ENCODE measurements around the gene PI16. TPM values are rescaled to one million over a fixed set of nuclear protein-coding genes. Genes with fewer than 3 reads are reported as not detected.

Gene PI16
- total and polyA plus RNA-seq, 2 experiments from 2014 or later: 0.50 TPM; not detected in 1

DNA sequence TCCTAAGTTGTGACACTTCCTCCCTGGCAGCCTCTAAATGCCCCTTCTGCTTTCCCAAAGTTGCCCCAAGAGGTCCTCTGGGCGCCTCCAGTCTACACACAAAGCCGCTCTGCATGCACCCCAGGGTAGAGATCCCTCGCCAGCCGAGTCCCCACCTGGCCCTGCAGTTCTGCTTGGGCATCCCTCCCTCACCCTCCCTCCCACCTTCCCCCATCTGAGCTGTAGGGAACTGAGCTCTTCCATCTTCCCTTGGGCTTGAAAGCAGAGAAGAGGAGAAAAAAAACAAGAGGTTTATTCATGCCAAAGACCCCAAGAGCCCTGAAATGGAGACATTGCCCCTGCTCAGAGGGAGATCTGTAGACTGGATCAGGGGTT lies 45.2 kb downstream of the PI16 start (continued):
- no peak for TF ChIP-seq JUNB (IDR thresholded peaks at IDR 0.05; ENCODE audit: unreplicated experiment)
- TF ChIP-seq, protein P1, sequence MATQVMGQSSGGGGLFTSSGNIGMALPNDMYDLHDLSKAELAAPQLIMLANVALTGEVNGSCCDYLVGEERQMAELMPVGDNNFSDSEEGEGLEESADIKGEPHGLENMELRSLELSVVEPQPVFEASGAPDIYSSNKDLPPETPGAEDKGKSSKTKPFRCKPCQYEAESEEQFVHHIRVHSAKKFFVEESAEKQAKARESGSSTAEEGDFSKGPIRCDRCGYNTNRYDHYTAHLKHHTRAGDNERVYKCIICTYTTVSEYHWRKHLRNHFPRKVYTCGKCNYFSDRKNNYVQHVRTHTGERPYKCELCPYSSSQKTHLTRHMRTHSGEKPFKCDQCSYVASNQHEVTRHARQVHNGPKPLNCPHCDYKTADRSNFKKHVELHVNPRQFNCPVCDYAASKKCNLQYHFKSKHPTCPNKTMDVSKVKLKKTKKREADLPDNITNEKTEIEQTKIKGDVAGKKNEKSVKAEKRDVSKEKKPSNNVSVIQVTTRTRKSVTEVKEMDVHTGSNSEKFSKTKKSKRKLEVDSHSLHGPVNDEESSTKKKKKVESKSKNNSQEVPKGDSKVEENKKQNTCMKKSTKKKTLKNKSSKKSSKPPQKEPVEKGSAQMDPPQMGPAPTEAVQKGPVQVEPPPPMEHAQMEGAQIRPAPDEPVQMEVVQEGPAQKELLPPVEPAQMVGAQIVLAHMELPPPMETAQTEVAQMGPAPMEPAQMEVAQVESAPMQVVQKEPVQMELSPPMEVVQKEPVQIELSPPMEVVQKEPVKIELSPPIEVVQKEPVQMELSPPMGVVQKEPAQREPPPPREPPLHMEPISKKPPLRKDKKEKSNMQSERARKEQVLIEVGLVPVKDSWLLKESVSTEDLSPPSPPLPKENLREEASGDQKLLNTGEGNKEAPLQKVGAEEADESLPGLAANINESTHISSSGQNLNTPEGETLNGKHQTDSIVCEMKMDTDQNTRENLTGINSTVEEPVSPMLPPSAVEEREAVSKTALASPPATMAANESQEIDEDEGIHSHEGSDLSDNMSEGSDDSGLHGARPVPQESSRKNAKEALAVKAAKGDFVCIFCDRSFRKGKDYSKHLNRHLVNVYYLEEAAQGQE (IDR thresholded peaks at IDR 0.05; ENCODE audit: unreplicated experiment): no peak

- Mint-ChIP-seq H3K4me3 (no peak overlapping the region), H3K36me3 (ENCODE audit: low read depth) (no peaks in the 10 kb centered on the region; the same call in 2 of the 3 replicates), H3K9me3 (no peaks in the 10 kb centered on the region), H3K4me1 (peaks cover 3% of the 10 kb centered on the region; the same call in 2 of the 3 replicates), H3K27ac (no peak overlapping the region), H3K27me3 (ENCODE audit: insufficient read depth, low read depth, poor library complexity) (peaks cover 9% of the 10 kb centered on the region)
- H3K4me3 ChIP-seq: no peak overlapping the region
- ATAC-seq: no peak
- no peaks in the 10 kb centered on the region for H3K4me1 ChIP-seq (ENCODE audit: insufficient read depth)
- DNase-seq (ENCODE audit: low spot score): no peak
- H3K27me3 ChIP-seq (ENCODE audit: insufficient read depth): no peaks in the 10 kb centered on the region
- no peak overlapping the region for H3K4me2 ChIP-seq
- no peak overlapping the region for H3K27ac ChIP-seq (ENCODE audit: low read depth)
- no peaks in the 10 kb centered on the region for H4K20me1 ChIP-seq (replicated peaks; ENCODE audit: insufficient read depth)
- H2AFZ ChIP-seq: no peak overlapping the region
- no peak for TF ChIP-seq STAT1 (IDR thresholded peaks at IDR 0.05; ENCODE audit: unreplicated experiment)
- no peak for TF ChIP-seq ZNF462 (CRISPR knock-in tag; IDR thresholded peaks at IDR 0.05)
- TF ChIP-seq, protein P1 (IDR thresholded peaks at IDR 0.05; ENCODE audit: unreplicated experiment): no peak
- TF ChIP-seq JUNB (IDR thresholded peaks at IDR 0.05; ENCODE audit: unreplicated experiment): no peak
- TF ChIP-seq, protein P2, sequence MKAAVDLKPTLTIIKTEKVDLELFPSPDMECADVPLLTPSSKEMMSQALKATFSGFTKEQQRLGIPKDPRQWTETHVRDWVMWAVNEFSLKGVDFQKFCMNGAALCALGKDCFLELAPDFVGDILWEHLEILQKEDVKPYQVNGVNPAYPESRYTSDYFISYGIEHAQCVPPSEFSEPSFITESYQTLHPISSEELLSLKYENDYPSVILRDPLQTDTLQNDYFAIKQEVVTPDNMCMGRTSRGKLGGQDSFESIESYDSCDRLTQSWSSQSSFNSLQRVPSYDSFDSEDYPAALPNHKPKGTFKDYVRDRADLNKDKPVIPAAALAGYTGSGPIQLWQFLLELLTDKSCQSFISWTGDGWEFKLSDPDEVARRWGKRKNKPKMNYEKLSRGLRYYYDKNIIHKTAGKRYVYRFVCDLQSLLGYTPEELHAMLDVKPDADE (IDR thresholded peaks at IDR 0.05): no peak
- no peaks in the 10 kb centered on the region for H3F3A ChIP-seq (replicated peaks; ENCODE audit: low read depth)
- H3K9me2 ChIP-seq (ENCODE audit: insufficient read depth): no peaks in the 10 kb centered on the region
- H3K79me2 ChIP-seq (replicated peaks; ENCODE audit: insufficient read depth): no peaks in the 10 kb centered on the region
- no peaks in the 10 kb centered on the region for H3K36me3 ChIP-seq (ENCODE audit: insufficient read depth)
Observed at GRCh38 chr6:37004044-37004980, 49.8 kb downstream of the PI16 start.

Measured in GM23338 (cell line).